NCI-H82 (cell line): ENCODE measurements around the gene EXOSC7.
"Not testable (repeated sequence)": the region's sequence is repeated elsewhere in the genome, so short reads cannot be mapped to it uniquely, and the experiment has no call there.

Source experiments
- DNase-seq: peaks from one replicate; lab custom pipeline; 2025; lab: John Stamatoyannopoulos, UW

Gene EXOSC7

GRCh38 chr3:44962621-44963393, 13.2 kb upstream of the EXOSC7 start:
- DNase-seq: no peak

GRCh38 chr3:44963571-44964325, 12.3 kb upstream of the EXOSC7 start:
- no peak for DNase-seq

GRCh38 chr3:44965165-44965564, 10.9 kb upstream of the EXOSC7 start:
- DNase-seq: no peak

GRCh38 chr3:44966795-44967278, 9.2 kb upstream of the EXOSC7 start:
- no peak for DNase-seq

- no peak for DNase-seq
Observed at GRCh38 chr3:44968447-44968858, 7.6 kb upstream of the EXOSC7 start.

GRCh38 chr3:44969154-44969827, 6.8 kb upstream of the EXOSC7 start:
- no peak for DNase-seq

GRCh38 chr3:44969828-44970179, 6.2 kb upstream of the EXOSC7 start:
- no peak for DNase-seq

- no peak for DNase-seq
Observed at GRCh38 chr3:44970926-44971490, 5.0 kb upstream of the EXOSC7 start.

- no peak for DNase-seq
Observed at GRCh38 chr3:44974416-44974815, 1.6 kb upstream of the EXOSC7 start.

- no peak for DNase-seq
Observed at GRCh38 chr3:44981220-44981619, 5.2 kb downstream of the EXOSC7 start.

GRCh38 chr3:44981751-44982150, 5.7 kb downstream of the EXOSC7 start:
- DNase-seq: no peak

GRCh38 chr3:44982817-44983216, 6.8 kb downstream of the EXOSC7 start:
- no peak for DNase-seq

GRCh38 chr3:44983484-44983941, 7.5 kb downstream of the EXOSC7 start:
- DNase-seq: no peak

- DNase-seq: no peak
Observed at GRCh38 chr3:44984335-44984734, 8.3 kb downstream of the EXOSC7 start.

- not testable (repeated sequence) for DNase-seq
Observed at GRCh38 chr3:44986330-44986729, 10.3 kb downstream of the EXOSC7 start.

GRCh38 chr3:44987332-44987731, 11.3 kb downstream of the EXOSC7 start:
- DNase-seq: no peak

- no peak for DNase-seq
Observed at GRCh38 chr3:44988073-44988472, 12.0 kb downstream of the EXOSC7 start.

GRCh38 chr3:44989141-44989540, 13.1 kb downstream of the EXOSC7 start:
- DNase-seq: no peak

GRCh38 chr3:44989636-44990373, 13.8 kb downstream of the EXOSC7 start:
- no peak for DNase-seq

GRCh38 chr3:44991326-44991725, 15.3 kb downstream of the EXOSC7 start:
- no peak for DNase-seq
